ENCODE results near the gene HNRNPK.

The HNRNPK gene

GRCh38 chr9:83979812-83980394, at the start of gene HNRNPK:
TSS of gene HNRNPK (minus strand) at chr9:83980215. CDS start at chr9:83978252, 1,963 bp downstream.
- peak; percentile 99 to 100 for DNase-seq (ENCODE audit: low read depth in 1 of 2, low spot score in 1 of 2)

GRCh38 chr9:84027201-84027600, 47.2 kb upstream of the HNRNPK start:
- DNase-seq (ENCODE audit: low read depth in 1 of 2, low spot score in 1 of 2), result no peak

- no peak for DNase-seq (ENCODE audit: low read depth in 1 of 2, low spot score in 1 of 2)
Measured at GRCh38 chr9:84024041-84024575, 44.1 kb upstream of the HNRNPK start.

- no peak for DNase-seq (ENCODE audit: low read depth in 1 of 2, low spot score in 1 of 2)
Measured at GRCh38 chr9:84007662-84008061, 27.6 kb upstream of the HNRNPK start.

- DNase-seq (ENCODE audit: low read depth in 1 of 2, low spot score in 1 of 2), result no peak
Measured at GRCh38 chr9:84003246-84003645, 23.2 kb upstream of the HNRNPK start.

GRCh38 chr9:84002344-84002743, 22.3 kb upstream of the HNRNPK start:
- DNase-seq (ENCODE audit: low read depth in 1 of 2, low spot score in 1 of 2), result no peak

- DNase-seq (ENCODE audit: low read depth in 1 of 2, low spot score in 1 of 2), result no peak
Measured at GRCh38 chr9:84001621-84002020, 21.6 kb upstream of the HNRNPK start.

GRCh38 chr9:84000186-84000585, 20.2 kb upstream of the HNRNPK start:
- no peak for DNase-seq (ENCODE audit: low read depth in 1 of 2, low spot score in 1 of 2)

- DNase-seq (ENCODE audit: low read depth in 1 of 2, low spot score in 1 of 2), result no peak
Measured at GRCh38 chr9:83999141-83999918, 19.3 kb upstream of the HNRNPK start.

- DNase-seq (ENCODE audit: low read depth in 1 of 2, low spot score in 1 of 2), result no peak
Measured at GRCh38 chr9:83996126-83996525, 16.1 kb upstream of the HNRNPK start.

GRCh38 chr9:83992901-83993300, 12.9 kb upstream of the HNRNPK start:
- DNase-seq (ENCODE audit: low read depth in 1 of 2, low spot score in 1 of 2), result no peak

GRCh38 chr9:83992407-83992806, 12.4 kb upstream of the HNRNPK start:
- DNase-seq (ENCODE audit: low read depth in 1 of 2, low spot score in 1 of 2), result no peak

GRCh38 chr9:83991355-83991754, 11.3 kb upstream of the HNRNPK start:
- DNase-seq (ENCODE audit: low read depth in 1 of 2, low spot score in 1 of 2), result no peak

- no peak for DNase-seq (ENCODE audit: low read depth in 1 of 2, low spot score in 1 of 2)
Measured at GRCh38 chr9:83988411-83988810, 8.4 kb upstream of the HNRNPK start.

- no peak for DNase-seq (ENCODE audit: low read depth in 1 of 2, low spot score in 1 of 2)
Measured at GRCh38 chr9:83987402-83987791, 7.4 kb upstream of the HNRNPK start.

- DNase-seq (ENCODE audit: low read depth in 1 of 2, low spot score in 1 of 2), result no peak
Measured at GRCh38 chr9:83986765-83987401, 6.9 kb upstream of the HNRNPK start.

- no peak for DNase-seq (ENCODE audit: low read depth in 1 of 2, low spot score in 1 of 2)
Measured at GRCh38 chr9:83986195-83986594, 6.2 kb upstream of the HNRNPK start.

GRCh38 chr9:83981126-83981871, 1.3 kb upstream of the HNRNPK start:
- no peak for DNase-seq (ENCODE audit: low read depth in 1 of 2, low spot score in 1 of 2)

- peak; percentile 99 for DNase-seq (ENCODE audit: low read depth in 1 of 2, low spot score in 1 of 2)
Measured at GRCh38 chr9:83980395-83981125, 545 bp upstream of the HNRNPK start, which contains the start of gene RMI1. TSS of gene RMI1 (plus strand) at chr9:83980805. CDS start at chr9:84000987, 20,182 bp downstream.

GRCh38 chr9:83978992-83979811, 813 bp downstream of the HNRNPK start:
- DNase-seq (ENCODE audit: low read depth in 1 of 2, low spot score in 1 of 2), result peak; percentile 74 to 78

All from stimulated activated CD4-positive, alpha-beta T cell treated with anti-CD3 and anti-CD28 coated beads, Interleukin-15, amount 100 ng/mL, for 1 hour (primary cell).